GM10266 (cell line): ENCODE results near the gene RAD51D.
"Not testable (repeated sequence)": the region's sequence is repeated elsewhere in the genome, so short reads cannot be mapped to it uniquely, and the experiment has no call there.

ENCODE experiments used
- DNase-seq: peaks from one replicate; pipeline ENCODE4 v3.0.0; 2012; ENCODE audit errors: extremely low spot score
- TF ChIP-seq, protein P1 (sequence below): IDR thresholded peaks from 2 replicates; pipeline ENCODE4 v1.5.1; 2012; ENCODE audit warnings: mild to moderate bottlenecking, low read depth; ENCODE audit not compliant: control insufficient read depth, insufficient read depth; ENCODE audit errors: missing control alignments

RAD51D gene

DNA sequence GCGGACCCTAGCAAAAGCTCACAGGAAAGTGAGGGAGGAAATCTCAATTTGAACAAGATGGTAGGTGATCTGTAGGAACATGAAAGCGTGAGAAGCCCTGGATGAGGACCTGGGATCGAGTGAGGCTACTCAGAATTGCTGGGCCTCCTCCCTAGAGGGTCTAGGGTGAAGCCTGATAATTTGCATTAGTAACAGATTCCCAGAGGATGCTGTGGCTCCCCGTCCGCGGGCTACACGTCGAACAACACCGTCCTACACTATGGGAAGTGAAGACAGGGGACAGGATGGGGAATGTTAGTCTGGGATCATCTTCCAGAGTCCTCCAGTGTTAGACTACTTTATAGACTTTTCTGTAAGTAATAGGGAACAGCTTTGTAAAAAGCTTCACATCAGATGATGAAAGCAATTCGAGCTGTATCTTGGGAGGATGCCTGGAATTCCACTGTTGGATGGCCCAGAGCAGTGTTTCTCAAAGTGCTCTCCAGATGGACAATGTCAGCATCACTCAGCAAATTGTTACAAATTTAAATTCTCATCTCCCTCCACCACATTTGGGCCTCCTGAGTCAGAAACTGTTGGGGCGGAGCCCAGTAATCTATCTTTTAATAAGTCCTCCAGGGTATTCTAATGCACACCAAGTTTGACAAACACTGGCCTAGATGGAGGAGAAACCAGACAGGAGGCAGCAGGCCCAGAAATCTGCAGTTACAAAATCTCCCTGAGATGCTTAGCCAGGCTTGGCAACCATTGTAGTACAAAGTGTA lies 8.3 kb upstream of the RAD51D start:
- DNase-seq = no peak

DNA sequence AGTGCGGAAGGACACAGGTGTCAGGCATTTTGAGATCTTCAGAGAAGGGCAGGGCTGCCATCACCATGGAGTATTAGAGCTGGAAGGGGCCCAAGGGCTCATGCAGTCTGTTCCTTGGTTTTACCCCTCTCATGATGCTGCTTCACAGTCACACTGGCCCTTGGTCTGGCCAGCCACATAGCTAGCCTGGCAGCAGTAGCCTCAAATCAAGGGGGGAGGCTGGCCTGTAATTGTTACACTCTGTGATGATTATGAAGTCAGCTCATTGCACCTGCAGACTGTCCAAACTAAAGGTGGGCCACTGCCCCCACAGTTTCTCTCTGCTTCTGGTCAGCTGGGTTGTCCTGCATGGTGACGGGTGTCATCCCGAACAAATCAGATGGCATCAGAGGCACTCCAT lies 1.7 kb upstream of the RAD51D start, which contains the start of gene FNDC8:
TSS of gene FNDC8 (plus strand) at position 301 of the 400 bp plus-strand sequence. CDS start at position 380, 79 bp downstream.
- DNase-seq = no peak
- TF ChIP-seq, protein P1, sequence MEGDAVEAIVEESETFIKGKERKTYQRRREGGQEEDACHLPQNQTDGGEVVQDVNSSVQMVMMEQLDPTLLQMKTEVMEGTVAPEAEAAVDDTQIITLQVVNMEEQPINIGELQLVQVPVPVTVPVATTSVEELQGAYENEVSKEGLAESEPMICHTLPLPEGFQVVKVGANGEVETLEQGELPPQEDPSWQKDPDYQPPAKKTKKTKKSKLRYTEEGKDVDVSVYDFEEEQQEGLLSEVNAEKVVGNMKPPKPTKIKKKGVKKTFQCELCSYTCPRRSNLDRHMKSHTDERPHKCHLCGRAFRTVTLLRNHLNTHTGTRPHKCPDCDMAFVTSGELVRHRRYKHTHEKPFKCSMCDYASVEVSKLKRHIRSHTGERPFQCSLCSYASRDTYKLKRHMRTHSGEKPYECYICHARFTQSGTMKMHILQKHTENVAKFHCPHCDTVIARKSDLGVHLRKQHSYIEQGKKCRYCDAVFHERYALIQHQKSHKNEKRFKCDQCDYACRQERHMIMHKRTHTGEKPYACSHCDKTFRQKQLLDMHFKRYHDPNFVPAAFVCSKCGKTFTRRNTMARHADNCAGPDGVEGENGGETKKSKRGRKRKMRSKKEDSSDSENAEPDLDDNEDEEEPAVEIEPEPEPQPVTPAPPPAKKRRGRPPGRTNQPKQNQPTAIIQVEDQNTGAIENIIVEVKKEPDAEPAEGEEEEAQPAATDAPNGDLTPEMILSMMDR = no peak

More for the DNA sequence above, 8.3 kb upstream of the RAD51D start:
- TF ChIP-seq, protein P1 = no peak

DNA sequence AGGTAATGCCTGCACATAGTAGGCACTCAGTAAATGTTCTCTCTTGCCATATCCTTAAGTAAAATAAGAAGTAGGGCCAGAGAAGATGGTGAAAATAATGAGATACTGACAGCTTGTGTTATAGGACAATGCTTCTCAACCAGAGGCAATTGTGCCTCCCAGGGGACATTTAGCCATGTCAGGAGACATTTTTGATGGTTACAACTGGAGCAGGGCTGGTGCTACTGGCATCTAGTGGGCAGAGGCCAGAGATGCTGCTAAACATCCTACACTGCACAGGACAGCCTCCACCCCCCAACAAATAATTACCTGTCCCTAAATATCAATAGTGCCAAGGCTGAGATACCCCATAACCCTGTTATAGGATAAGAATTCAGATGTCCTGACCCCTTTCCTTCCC lies 1.7 kb downstream of the RAD51D start:
- DNase-seq = peak; percentile 44
- TF ChIP-seq, protein P1 = peak; percentile 55

DNA sequence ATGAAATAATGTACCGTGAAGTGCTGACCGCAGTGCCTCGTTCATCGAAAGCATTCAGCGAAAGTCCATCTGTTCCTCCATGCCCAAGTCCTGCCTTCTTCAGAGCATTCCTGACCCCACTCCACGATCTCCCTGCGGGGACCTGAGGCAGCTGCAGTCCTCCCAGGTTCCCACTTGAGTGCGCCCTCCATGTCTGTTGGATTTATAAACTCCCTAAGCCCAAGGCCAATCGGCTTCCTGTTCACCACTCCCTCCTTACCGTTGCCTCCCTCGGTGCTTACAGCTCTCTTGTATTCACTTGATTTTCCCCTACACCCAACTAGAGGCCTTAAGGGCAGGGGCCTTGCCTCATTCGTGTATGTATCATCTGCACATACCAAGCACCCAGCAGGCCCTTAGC lies 2.8 kb downstream of the RAD51D start:
- DNase-seq = no peak
- TF ChIP-seq, protein P1 = no peak

DNA sequence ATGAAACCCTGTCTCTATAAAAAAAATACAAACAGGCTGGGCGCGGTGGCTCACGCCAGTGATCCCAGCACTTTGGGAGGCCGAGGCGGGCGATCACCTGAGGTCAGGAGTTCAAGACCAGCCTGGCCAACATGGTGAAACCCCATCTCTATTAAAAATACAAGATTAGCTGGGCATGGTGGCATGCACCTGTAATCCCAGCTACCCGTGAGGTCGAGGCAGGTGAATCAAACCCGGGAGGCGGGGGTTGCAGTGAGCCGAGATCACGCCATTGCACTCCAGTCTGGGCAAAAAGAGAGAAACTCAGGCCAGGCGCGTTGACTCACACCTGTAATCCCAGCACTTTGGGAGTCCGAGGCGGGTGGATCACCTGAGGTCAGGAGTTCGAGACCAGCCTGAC lies 8.9 kb downstream of the RAD51D start:
- DNase-seq = not testable (repeated sequence)

DNA sequence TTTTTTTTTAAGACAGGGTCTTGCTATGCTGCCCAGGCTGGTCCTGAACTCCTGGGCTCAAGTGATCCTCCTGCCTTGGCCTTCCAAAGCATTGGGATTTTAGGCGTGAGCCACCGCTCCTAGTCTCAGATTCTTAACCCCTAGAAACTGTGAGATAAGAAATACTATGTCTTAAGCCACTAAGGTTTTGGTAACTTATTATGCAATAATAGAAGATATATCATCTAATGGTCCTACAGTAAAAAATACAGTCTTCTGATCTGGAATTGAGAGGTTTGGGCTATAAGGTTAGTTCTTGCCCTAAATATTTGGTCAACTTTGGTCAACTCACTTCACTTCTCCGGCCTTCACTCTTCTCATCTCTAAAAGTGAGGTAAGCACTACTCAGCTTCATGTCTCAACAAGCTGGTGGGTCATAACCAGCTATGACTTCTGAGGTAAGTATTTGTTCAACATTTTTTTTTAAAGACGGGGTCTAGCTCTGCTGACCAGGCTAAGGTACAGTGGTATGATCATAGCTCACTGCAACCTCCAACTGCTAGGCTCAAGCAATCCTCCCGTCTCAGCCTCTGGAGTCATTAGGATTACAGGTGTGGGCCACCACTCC lies 14.7 kb downstream of the RAD51D start:
- TF ChIP-seq, protein P1 = no peak

DNA sequence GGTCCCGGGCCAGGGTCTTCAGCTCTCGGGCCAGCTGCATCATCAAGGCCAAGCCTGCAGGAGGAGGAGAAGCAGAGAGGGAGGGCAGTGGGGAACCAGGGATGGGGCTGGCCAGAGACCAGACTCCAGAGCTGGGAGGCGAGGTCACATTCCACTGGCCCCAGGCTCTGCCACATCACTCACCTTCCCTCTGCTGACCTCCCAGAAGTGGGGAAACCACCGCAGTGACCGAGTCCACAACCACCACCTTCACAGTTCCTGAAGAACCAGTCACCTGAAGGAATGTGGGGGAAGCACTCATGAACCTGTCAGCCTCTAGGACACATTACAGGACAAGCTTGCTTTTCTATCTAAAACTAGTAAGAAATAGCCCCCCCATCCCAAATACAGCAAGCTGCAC lies 16.4 kb downstream of the RAD51D start:
- no peak for DNase-seq
- TF ChIP-seq, protein P1 = no peak

More for the DNA sequence above, 14.7 kb downstream of the RAD51D start:
- DNase-seq = no peak
